ENCODE results near the gene RNF207.

Gene RNF207

GRCh38 chr1:6251681-6252373, 45.9 kb downstream of the RNF207 start:
- no peak for DNase-seq

GRCh38 chr1:6252374-6252710, 46.4 kb downstream of the RNF207 start:
- no peak for DNase-seq

- DNase-seq = no peak
Measured at GRCh38 chr1:6253380-6253779, 47.5 kb downstream of the RNF207 start.

DNA sequence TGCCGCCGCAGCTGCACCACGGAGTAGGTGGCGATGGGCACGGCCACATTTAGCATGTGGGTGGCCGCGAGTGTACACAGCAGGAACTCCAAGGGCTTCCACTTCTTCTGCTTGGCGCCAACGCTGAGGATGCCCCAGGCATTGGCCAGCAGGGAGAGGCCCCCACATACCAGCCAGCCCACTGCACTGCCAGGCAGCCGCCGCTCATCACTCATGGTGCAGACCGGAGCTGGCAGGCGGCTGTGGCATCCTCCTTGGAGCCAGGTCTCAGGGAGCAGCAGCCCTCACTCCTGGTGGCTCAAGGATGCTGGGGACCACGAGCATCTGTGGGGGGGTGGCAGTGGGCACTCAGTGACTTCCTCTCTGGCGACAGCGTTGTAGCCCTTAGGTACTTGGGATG, 48.8 kb downstream of the RNF207 start:
- no peak for DNase-seq

DNA sequence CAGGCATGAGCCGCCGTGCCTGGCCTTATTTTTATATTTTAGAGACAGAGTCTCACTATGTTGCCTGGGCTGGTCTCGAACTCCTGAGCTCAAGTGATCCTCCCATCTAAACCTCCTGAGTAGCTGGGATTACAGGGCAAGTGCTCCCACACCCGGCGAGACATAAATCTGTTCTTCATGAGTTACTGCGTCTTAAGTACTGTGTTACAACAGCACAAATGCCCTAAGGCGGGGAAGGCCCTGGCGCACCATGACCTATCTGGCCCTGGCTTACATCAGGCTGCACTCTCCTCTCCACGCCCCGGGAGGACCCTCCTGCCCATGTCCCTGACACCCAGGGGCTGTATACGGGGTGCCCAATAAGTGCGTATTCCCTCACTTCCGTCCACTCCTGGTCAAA, 50.7 kb downstream of the RNF207 start:
- DNase-seq = no peak

GRCh38 chr1:6257541-6258069, 51.7 kb downstream of the RNF207 start:
- DNase-seq = no peak

DNA sequence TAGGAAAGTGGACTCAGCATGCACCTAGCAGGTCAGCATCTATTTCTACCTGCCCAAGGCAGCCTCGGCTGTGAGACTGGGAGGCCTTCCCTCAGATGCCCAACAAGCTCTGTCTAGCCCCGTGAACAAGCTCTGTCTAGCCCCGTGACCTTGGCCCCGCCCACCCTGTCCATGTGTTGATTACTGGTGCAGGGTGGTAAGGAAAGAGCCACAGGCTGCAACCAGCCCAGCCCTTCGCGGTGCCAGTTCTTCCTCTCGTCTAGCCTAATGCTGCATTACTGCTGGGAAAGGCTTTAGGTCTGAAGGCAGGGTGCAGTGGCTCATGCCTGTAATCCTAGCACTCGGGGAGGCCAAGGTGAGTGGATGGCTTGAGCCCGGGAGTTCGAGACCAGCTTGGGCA, 52.8 kb downstream of the RNF207 start:
- DNase-seq = no peak

DNA sequence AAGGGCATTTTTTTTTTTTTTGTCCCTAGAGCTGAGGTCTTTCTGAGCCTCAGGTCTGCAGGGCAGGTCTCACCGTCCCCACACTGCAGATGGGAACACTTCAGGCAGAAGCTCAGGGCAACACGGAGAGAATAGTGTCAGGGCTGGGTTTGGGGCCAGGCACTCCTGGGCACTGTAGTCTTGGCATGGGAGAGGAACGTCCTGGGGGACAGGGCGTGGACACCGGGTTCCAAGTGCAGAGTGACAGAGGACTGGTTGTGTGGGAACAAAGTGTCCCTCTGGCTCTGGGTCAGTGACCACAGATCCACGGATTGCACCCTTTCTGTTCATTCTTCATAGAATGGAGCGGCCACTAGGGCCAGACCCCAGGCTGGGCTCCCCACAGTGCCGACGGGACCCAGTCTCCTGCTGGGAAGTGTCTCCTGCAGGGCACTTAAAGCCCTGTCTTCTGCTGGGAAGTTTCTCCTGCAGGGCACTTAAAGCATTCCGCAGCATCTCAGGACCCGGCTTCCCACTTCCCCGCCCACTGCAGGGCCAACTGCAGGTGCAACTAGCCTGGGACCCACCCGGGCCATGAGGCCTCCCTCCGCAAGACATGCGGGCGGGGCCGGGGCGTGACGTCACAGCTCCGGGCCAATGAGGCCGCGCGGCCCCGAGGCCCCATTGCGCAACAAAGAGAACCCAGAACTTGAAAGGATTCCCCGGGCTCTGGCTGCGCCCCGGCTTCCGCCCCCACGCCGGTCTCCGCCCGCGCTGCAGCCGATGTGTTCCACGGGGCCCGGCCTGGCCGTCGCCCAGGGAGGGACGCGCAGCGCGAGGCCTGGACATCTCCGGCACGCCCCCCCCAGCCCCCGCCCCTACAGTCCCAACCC, 53.8 kb downstream of the RNF207 start:
- DNase-seq = peak; percentile 64

GRCh38 chr1:6260433-6260934, 54.6 kb downstream of the RNF207 start:
- DNase-seq = peak; percentile 37

GRCh38 chr1:6260961-6261614, 55.2 kb downstream of the RNF207 start, which contains the start of gene GPR153:
TSS of gene GPR153 (minus strand) at chr1:6261098. CDS start at chr1:6254905, 6,193 bp downstream.
- DNase-seq = peak; percentile 43

GRCh38 chr1:6261615-6261995, 55.7 kb downstream of the RNF207 start:
- DNase-seq = peak; percentile 11

DNA sequence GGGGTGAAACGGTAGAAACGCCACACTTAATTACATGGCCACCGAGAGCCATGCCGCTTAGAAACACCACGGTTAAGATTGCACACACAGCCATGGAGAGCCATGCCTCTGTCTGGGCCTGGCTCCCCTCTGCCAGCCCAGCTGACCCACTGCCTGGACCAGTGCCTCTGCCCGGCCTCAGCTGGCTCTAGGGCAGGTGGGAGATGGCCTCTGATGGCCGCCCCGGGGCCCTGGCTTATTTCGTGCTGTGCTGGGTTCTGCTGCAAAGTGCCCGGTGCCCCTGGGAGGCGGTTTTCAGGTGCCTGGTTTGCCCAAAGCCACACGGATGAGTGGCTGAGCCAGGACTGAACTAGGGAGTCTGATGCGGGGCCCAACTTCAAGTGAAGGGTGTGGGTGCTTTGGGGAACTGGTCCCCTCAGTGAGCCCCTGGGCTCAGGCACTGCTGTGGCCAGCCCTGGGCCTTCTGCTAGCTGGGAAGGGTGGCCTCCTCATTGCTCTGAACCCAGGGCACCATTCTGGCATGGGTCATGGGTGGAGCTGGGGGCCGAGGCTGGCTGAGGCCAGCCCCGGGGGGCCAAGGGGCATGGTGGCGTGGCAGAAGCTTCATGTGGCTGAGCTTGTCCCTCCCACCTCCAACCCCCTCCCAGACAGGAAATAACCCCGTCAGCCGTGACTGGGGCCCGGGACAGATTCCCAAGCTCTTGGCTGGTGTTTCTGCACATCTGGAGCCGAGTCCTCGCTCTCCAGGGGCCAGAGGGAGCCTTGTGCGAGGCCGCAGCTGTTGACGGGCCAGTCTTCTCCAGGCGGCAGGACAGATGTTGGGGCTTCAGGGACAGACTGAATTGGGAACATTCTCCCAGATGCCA, 56.9 kb downstream of the RNF207 start:
- no peak for DNase-seq

DNA sequence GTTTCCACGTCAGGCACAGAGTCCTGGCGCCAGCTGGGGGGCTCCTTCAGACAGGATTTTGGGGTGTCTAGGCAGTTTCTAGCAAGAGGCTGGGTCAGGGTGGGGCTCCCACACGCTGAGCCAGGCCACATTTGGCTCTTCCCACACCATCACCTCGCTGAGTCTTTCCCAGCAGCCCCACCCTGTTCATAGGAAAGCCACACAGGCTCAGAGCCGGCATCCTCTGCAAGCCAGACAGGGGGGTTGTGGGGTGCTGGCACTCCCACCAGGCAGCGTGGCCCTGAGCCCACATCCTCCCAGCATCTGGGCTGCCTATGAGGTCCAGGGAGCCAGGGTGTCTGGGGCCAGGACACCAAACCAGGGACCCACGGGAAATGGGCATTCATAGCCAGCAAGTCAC, 57.8 kb downstream of the RNF207 start:
- no peak for DNase-seq

DNA sequence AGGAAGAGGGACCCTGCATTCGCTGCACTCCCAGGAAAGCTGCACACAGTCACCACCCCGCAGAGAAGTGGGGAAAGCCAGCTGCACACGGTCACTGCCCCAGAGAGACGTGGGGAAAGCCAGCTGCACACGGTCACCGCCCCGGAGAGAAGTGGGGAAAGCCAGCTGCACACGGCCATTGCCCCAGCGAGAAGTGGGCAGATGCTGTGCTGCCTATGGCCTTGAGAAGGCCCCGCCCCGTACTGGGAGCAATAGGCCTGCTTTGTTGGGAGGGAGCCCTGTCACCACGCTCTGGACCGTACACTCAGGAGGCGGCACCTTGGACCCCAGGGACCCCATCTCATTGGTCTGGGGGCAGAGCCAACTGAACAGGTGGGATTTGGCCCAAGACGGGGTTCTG, 59.2 kb downstream of the RNF207 start:
- no peak for DNase-seq

DNA sequence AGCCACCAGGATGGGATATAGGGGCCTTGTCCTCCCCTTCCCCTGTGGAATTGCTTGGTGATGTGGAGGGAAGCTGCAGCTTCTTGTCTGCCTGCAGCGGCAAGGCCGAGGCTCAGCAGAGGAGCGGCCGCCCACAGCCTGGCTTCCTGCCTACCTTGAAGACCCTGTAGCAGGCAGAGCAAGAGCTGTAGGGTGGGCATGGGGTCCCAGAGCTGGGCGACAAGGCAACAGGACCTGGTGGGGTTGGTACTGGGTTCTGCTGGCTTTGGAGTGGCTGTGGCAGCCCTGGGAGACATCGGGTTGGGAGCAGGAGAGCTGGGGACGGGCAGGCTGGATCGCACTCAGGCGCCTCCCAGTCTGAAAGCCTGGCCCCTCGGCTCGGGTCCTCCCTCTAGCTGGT, 60.7 kb downstream of the RNF207 start:
- DNase-seq = no peak

GRCh38 chr1:6267686-6268322, 61.9 kb downstream of the RNF207 start:
- DNase-seq = no peak

GRCh38 chr1:6268415-6268814, 62.5 kb downstream of the RNF207 start:
- DNase-seq = no peak

DNA sequence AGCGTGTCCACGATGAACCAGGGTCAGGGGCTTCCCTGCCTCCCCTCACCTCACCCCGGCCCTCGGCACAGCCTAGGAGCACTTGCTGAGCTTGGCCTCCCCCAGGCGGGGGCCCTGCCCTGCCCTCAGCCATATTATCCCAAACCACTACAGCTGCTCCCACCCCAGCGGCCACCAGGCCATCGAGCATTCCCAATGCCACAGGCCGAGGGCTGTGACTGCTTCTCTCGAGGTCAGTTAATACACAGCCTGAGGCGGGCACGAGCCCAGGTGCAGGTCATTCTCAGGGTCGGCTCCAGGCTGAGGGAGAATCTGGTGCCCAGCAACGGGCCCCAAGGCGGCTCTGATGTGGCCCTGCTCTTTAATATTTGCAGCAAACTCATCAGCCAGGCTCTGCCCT, 63.4 kb downstream of the RNF207 start:
- no peak for DNase-seq

- DNase-seq = peak; percentile 75
Measured at GRCh38 chr1:6269720-6270400, 63.9 kb downstream of the RNF207 start.

DNA sequence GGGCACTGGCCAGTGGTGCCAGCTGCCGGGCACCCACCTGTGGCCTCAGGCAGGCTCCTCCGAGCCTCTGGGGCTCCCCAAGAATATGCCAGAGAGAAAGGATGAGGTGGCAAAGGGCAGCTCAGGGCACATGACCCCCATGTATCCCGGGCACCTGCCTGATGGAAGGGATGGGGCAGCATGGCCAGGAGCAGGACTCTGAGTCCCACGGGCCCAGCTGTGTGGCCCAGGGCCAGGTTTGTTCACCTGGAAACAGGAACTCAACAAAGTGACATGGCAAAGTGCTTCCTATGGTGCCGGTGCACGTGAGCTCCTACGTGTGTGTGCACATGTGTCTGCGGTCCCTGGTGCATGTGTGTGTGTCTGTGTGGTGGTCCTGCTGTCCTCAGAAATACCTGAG, 64.5 kb downstream of the RNF207 start:
- DNase-seq = no peak

Measured in NCI-H146 (cell line).